HG03565 (cell line): ENCODE results near the gene AGBL1.
"Not testable (repeated sequence)": the region's sequence is repeated elsewhere in the genome, so short reads cannot be mapped to it uniquely, and the experiment has no call there.

ENCODE experiments used
- ATAC-seq: cut with Tn5 transposase; IDR thresholded peaks from one replicate; pipeline ENCODE4 v1.9.1; 2021; ENCODE audit warnings: mild to moderate bottlenecking, moderate library complexity; ENCODE audit not compliant: unreplicated experiment

Gene AGBL1

DNA sequence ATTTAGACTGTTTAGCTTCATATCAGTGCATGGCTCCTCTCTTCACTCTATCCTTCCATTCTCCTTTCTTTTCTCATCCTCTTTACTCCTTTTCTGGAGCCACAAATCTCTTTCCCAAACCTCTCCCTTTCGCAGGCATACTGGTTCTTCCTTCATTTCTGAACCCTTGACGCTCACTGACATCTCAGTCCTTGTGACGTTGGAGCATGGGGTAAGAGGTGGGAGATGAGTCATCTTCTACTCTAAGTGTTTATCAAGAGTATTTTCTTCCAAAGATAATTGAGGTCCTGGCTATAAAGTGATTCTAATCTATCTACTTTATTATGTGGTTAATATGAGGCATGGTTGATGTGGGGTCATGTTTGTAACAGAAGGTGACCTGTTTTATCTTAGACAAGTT is 414.2 kb downstream of the AGBL1 start:
- no peak for ATAC-seq

DNA sequence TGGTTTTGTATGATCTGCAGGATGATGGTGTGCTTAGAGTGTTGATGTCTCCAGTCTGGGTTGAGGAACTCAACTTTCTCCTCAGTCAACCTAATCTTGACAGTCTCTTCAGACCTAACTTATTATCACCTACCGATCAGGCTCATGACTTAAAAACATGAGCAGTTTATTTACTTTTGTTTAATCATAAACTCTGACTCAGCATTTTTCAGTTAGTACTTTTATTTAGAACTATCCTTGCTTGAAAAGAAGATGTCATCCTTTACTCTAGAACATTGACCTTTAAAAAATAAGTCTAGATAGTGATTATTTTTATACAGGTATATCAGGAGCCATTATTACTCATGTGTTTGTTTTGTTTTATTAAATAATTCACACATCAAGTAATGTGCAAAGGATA is 414.8 kb downstream of the AGBL1 start:
- ATAC-seq: no peak

DNA sequence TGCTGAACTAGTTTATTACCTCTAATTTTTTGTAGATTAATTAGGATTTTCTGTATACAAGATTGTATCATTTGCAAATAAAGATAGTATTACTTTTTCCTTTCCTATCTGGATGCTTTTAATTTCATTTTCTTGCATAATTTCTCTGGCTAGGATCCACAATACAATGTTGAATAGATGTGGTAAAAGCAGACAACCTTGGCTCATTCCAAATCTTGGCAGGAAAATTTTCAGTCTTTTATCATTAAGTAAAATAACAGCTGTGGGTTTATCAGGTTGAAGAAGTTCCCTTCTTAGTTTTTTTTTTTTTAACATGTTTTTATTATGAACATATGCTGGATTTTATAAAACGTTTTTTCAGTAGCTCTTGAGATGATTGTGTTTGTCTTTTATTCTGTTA is 422.6 kb downstream of the AGBL1 start:
- no peak for ATAC-seq

- ATAC-seq: no peak
Measured at GRCh38 chr15:86505951-86506350, 426.3 kb downstream of the AGBL1 start.

DNA sequence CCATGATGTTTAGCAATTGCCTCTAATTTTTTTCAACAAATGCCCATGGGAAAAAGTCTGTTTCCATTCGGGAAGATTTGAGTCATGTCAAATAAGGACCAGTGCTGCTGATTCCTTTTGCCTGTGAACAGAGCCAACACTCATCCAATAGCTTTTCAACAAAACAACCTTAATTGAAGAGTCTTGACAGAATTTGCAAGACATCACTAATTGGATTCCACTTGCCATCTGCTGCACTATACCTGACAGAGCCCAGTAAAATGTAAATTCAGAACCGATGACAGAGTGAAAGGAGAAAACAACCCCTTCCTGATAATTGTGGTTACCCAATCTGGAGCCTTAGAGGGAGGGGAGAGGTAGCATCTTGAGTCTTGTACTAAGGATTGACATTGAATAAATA is 426.7 kb downstream of the AGBL1 start:
- no peak for ATAC-seq

DNA sequence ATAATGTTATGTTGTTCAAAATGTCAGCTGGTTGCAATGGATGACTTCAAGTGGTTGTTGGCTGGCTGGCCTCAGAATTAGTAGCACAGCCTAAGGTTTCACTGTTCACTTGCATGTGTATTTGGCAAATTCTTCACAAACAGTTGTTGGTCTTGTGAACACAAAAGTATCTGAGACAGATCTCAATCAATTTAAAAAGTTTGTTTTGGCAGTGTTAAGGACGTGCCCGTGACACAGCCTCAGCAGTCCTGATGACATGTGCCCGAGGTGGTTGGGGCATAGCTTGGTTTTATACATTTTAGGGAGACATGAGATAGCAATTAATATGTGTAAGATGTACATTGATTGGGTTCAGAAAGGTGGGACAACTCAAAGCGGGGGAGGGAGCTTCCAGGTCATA is 436.0 kb downstream of the AGBL1 start:
- ATAC-seq: no peak

DNA sequence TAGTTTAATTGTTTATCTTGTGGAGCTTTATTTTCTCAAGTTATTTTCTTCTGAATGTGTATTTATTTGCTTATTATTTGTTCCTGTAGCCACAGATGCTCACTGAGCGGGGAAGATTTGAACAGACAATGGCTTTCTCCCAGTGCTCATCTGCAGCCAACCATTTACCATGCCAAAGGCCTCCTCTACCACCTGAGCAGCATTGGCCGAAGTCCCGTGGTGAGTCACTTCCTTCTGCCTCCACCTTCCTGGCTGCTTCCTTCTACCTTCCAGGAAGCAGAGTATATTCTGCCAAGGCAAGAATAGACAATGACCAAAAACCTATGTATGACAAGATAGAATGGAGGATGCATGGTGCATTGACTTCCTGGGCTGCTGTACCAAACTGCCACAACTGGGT is 443.1 kb downstream of the AGBL1 start:
- no peak for ATAC-seq

- ATAC-seq: no peak
Measured at GRCh38 chr15:86526938-86527690, 447.4 kb downstream of the AGBL1 start.

DNA sequence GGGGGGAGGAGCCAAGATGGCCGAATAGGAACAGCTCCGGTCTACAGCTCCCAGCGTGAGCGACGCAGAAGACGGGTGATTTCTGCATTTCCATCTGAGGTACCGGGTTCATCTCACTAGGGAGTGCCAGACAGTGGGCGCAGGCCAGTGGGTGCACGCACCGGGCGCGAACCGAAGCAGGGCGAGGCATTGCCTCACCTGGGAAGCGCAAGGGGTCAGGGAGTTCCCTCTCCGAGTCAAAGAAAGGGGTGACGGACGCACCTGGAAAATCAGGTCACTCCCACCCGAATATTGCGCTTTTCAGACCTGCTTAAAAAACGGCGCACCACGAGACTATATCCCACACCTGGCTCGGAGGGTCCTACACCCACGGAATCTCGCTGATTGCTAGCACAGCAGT is 448.4 kb downstream of the AGBL1 start:
- not testable (repeated sequence) for ATAC-seq

DNA sequence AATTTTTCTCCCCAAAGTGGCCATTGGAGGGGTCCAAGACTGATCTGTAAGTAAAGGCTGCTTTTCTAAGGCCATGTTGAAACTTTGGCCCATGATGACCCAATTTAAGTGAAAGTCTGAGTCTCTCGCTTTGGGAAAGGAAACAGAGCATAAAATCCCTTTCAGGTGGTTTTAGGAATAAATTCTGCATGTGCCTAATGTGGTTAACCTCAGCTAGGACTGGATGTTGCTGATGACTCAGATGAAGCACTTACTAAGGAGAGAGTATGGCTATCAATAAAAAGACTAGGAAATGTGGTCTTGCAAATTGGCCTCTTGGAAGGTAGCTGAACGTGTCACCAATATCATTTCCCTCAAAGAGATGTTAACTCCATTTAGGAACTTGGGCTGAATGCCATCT is 458.5 kb downstream of the AGBL1 start:
- ATAC-seq: no peak

DNA sequence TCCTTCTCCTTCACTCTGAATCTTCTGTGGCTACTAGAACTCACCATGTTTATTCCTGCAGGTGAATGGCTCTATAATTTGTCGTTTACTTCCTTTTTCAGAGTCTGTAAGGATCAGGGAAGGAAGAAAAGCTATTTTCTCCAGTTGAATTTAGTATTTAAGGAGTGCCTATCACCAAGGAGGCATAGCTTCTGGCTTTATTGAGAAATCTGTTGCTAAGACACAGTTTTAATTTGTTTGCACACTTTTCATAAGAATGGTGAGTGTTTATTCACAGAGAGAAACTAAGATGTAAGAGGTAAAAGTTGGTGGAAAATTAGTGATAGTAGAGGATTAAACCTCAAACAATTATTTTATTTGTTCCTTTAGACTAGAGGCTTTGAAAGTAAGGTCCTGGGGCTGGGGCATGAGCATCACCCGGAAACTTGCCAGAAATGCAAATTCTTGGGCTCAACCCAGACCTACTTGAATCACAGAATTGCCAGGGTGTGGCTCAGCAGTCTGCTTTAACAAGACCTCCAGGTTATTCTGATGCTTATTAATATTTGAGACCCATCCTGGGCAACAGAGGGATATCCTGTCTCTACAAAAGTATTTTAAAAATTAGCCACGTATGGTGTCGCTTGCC is 461.3 kb downstream of the AGBL1 start:
- ATAC-seq: no peak

GRCh38 chr15:86541540-86541939 is 461.9 kb downstream of the AGBL1 start:
- ATAC-seq: no peak

DNA sequence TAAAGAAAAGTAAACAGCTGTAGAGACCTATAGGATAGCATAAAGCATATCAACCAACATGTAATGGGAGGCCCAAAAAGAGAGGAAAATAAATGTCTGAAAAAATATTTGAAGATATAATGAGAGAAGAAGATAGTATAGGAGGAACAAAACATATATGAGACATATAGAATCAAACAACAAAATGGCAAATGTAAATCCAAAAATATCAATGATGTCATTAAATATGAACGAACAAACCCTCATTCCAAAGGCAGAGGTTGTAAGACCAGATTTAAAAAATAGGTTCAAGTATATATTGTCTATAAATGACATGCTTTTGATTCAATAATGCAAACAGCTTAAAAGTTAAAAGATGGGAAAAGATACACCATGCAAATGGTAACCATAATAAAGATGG is 470.4 kb downstream of the AGBL1 start:
- no peak for ATAC-seq

GRCh38 chr15:86553108-86553507 is 473.4 kb downstream of the AGBL1 start:
- no peak for ATAC-seq

- no peak for ATAC-seq
Measured at GRCh38 chr15:86555098-86555497, 475.4 kb downstream of the AGBL1 start.

- no peak for ATAC-seq
Measured at GRCh38 chr15:86555939-86556338, 476.3 kb downstream of the AGBL1 start.

DNA sequence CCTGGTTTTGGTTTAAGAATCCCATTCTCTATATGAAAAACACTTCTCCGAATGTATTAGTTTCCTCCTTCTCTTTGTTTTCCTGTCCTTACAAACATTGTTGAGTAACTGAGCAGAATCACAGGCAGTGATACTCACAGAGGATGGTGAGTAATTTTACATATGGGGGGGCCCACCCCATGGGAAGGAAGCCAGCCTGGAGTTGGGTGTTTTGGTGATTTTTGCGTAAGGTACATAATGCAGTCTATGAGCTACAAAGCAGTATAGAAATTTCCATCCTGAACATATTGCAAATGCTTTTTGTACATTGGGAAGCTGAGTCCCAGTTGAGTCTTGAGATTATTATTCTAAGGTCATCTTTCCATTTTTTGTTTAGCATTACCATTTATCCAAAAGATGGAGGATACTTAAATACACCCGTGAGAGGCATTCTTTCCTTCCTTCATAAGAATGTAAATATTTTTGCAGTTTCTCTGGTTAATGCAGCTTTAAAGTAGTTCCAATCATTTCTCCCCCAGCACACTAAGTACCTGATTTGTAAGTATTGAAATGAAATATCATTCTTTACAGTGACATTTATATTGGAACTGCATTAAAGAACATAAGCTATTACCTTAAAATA is 476.8 kb downstream of the AGBL1 start:
- no peak for ATAC-seq

DNA sequence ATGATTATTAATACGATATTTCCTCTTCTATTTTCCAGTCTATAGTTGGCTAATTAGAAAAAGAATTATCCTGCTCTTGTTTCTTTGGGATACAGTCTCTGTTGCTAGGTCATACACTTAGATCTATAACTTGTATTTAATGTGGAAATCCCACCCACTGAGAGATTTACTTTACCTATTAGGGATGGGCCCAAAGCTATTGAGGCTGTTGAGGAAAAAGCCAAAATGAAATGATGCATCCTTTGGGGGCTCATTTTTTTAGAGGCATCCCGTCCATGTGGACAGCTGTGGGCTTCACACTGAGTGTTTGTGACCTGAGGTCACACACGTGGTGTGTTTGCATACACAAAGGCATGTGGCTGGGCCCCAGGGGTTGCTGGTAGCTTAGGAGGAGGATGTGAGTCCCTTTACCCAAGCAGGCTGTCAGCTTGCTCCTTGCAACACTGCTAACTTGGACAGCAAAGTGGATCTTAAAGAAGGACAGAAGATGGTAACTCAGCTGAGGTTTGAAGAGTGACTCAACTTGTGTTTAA is 477.4 kb downstream of the AGBL1 start:
- ATAC-seq: no peak

DNA sequence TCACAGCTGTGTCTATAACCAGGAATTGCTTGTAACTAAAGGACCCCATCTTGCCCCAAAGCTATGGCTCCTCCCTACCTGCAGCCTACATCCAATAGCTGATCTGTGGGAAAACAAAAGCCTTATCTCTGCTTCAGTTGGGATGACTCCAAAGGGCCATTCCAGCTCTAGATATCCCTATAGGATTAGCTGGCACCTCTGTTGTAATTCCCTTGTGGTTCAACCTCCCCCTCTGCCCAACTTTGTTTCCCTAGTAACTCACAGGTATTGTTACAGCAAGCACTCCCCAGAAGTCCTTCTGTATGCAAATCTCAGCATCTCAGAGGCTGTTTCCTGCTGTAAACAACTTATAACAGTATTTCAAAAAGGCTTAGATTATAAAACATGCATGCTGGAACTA is 478.6 kb downstream of the AGBL1 start:
- ATAC-seq: no peak

- ATAC-seq: no peak
Measured at GRCh38 chr15:86558686-86559085, 479.0 kb downstream of the AGBL1 start.

DNA sequence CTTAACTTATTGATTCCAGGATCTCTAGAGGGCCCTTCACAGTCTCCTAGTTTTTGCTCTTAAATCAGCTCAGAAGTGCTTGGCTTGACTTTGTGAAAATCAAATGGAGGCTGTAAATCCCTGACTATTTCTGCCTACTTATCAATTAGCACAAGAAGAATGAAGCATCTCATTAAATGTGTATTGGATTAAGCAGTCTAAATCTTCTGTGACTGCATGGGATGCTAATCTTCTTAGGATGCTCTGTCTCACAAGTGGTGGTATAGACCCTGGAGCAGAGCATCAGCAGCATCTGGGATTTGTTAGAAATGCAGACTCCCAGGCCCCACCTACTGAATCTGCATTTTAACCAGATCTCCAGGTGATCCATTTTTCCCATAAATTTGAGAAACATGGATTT is 488.7 kb downstream of the AGBL1 start:
- no peak for ATAC-seq

GRCh38 chr15:86570738-86571137 is 491.1 kb downstream of the AGBL1 start:
- no peak for ATAC-seq
